SH-SY5Y (cell line): ENCODE data around the gene ATP6V0D1.

Experiments
- GATA2 ChIP-seq: IDR thresholded peaks from 2 replicates; pipeline ENCODE4 v1.6.1; 2011; ENCODE audit warnings: mild to moderate bottlenecking, low read depth, low read length
- GATA3 ChIP-seq: IDR thresholded peaks from 2 replicates; pipeline ENCODE4 v1.6.1; 2011; ENCODE audit warnings: low read depth, mild to moderate bottlenecking, low read length, moderate library complexity

DNA sequence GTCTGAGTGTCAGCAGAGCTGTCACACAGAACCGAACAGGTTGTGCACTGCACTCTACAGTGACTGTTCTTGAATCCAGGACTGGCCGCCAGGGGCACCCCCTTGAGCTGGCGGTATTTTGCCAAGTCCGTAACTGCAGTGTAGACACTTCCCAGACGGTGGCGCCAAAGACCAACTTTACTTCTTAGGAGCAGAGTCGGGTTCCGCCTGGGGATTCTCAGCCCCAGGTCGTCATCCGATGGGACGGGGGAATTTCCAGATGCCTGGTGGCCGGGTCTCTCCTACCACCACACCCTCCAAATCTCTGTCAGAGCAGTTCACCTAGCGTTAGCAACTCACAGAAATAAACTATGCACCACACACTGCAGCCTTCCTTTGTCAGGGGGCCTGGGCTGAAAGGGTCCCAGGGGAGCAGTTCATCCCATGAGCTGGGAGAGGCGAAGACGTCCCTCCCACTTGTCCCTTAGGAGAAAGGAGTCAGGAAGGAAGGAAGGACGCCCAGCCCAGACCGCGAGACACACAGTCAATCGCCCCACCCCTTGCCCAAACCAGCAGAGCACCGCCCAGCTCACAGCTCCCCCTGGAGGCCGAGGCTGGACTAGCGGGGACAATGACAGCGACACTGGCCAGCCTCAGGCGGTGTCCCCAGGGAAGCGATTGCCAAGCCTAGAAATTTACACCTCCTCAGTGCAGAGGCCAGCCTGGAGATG is 40.3 kb upstream of the ATP6V0D1 start:
- TF ChIP-seq GATA2 (no peak), GATA3 (no peak)
